ENCODE data around the gene GOT1.
A peak's percentile ranks its signal among the peaks of the same experiment; 100 is the strongest.

Gene GOT1

GRCh38 chr10:99430451-99431189 is at the start of gene GOT1:
GOT1 (minus strand) TSS chr10:99430624; CDS start chr10:99430565, 59 bp downstream.
- peak; percentile 99 for DNase-seq (ENCODE audit: low spot score)

GRCh38 chr10:99470327-99470726 is 39.9 kb upstream of the GOT1 start:
- no peak for DNase-seq (ENCODE audit: low spot score)

GRCh38 chr10:99467236-99467999 is 37.0 kb upstream of the GOT1 start:
- no peak for DNase-seq (ENCODE audit: low spot score)

- no peak for DNase-seq (ENCODE audit: low spot score)
Observed at GRCh38 chr10:99466632-99467223, 36.3 kb upstream of the GOT1 start.

GRCh38 chr10:99461230-99461629 is 30.8 kb upstream of the GOT1 start:
- no peak for DNase-seq (ENCODE audit: low spot score)

- DNase-seq (ENCODE audit: low spot score) = no peak
Observed at GRCh38 chr10:99460070-99460469, 29.6 kb upstream of the GOT1 start.

- DNase-seq (ENCODE audit: low spot score) = no peak
Observed at GRCh38 chr10:99459217-99459616, 28.8 kb upstream of the GOT1 start.

GRCh38 chr10:99457813-99458212 is 27.4 kb upstream of the GOT1 start:
- DNase-seq (ENCODE audit: low spot score) = no peak

- DNase-seq (ENCODE audit: low spot score) = no peak
Observed at GRCh38 chr10:99456931-99457288, 26.5 kb upstream of the GOT1 start.

- DNase-seq (ENCODE audit: low spot score) = no peak
Observed at GRCh38 chr10:99456207-99456930, 25.9 kb upstream of the GOT1 start.

- no peak for DNase-seq (ENCODE audit: low spot score)
Observed at GRCh38 chr10:99451981-99452380, 21.6 kb upstream of the GOT1 start.

GRCh38 chr10:99451499-99451788 is 21.0 kb upstream of the GOT1 start:
- no peak for DNase-seq (ENCODE audit: low spot score)

- DNase-seq (ENCODE audit: low spot score) = no peak
Observed at GRCh38 chr10:99450624-99451498, 20.4 kb upstream of the GOT1 start.

- no peak for DNase-seq (ENCODE audit: low spot score)
Observed at GRCh38 chr10:99450156-99450555, 19.7 kb upstream of the GOT1 start.

GRCh38 chr10:99449023-99449422 is 18.6 kb upstream of the GOT1 start:
- DNase-seq (ENCODE audit: low spot score) = no peak

GRCh38 chr10:99444383-99445045 is 14.1 kb upstream of the GOT1 start:
- no peak for DNase-seq (ENCODE audit: low spot score)

- no peak for DNase-seq (ENCODE audit: low spot score)
Observed at GRCh38 chr10:99443500-99443899, 13.1 kb upstream of the GOT1 start.

GRCh38 chr10:99442394-99442793 is 12.0 kb upstream of the GOT1 start:
- no peak for DNase-seq (ENCODE audit: low spot score)

- DNase-seq (ENCODE audit: low spot score) = no peak
Observed at GRCh38 chr10:99438890-99439289, 8.5 kb upstream of the GOT1 start.

- peak; percentile 56 for DNase-seq (ENCODE audit: low spot score)
Observed at GRCh38 chr10:99435986-99436638, 5.7 kb upstream of the GOT1 start.

All from LoVo (cell line).